Measurements from ENCODE around the gene MYL6. TPM values are rescaled to one million over a fixed set of nuclear protein-coding genes. Genes with fewer than 3 reads are reported as not detected.

Gene MYL6
- total and polyA plus RNA-seq, 9 of the 15 experiments (the other 6 are each of a cell fraction or from before 2014, with no cell fraction given), result 557 to 1,664 (median 958) TPM

GRCh38 chr12:56126732-56127239 is 31.4 kb upstream of the MYL6 start (continued):
- TF ChIP-seq HMGN3 (IDR thresholded peaks at IDR 0.05; ENCODE audit: borderline replicate concordance, extremely low read depth, insufficient read length, low read depth, low read length), result peak; percentile 91
- peak in 1 of 2 experiments; percentile 38; a peak in 1 of 4 replicates for TF ChIP-seq NONO (IDR thresholded peaks at IDR 0.05; ENCODE audit: low read depth in 2 of 2, low read length in 1 of 2)
- no peak for TF ChIP-seq FUS (optimal IDR thresholded peaks at IDR 0.05; ENCODE audit: low read depth, low read length)
- TF ChIP-seq BRF1 (IDR thresholded peaks at IDR 0.05; ENCODE audit: borderline replicate concordance, extremely low read depth, insufficient read length), result no peak
- TF ChIP-seq TBL1XR1 (IDR thresholded peaks at IDR 0.05; ENCODE audit: low read length in 2 of 2), result peak in 1 of 2 experiments; percentile 94; a peak in 2 of 4 replicates
- peak; percentile 86 for TF ChIP-seq CBFA2T2 (conservative IDR thresholded peaks at IDR 0.05)
- peak; percentile 81 for TF ChIP-seq MTA2 (IDR thresholded peaks at IDR 0.05; ENCODE audit: low read depth)
- no peak for TF ChIP-seq ELF2 (CRISPR knock-in tag; IDR thresholded peaks at IDR 0.05)
- peak; percentile 74 for TF ChIP-seq MEIS2 (IDR thresholded peaks at IDR 0.05; ENCODE audit: partially characterized antibody)
- peak; percentile 99 for TF ChIP-seq HMBOX1 (IDR thresholded peaks at IDR 0.05)
- TF ChIP-seq, protein P1, sequence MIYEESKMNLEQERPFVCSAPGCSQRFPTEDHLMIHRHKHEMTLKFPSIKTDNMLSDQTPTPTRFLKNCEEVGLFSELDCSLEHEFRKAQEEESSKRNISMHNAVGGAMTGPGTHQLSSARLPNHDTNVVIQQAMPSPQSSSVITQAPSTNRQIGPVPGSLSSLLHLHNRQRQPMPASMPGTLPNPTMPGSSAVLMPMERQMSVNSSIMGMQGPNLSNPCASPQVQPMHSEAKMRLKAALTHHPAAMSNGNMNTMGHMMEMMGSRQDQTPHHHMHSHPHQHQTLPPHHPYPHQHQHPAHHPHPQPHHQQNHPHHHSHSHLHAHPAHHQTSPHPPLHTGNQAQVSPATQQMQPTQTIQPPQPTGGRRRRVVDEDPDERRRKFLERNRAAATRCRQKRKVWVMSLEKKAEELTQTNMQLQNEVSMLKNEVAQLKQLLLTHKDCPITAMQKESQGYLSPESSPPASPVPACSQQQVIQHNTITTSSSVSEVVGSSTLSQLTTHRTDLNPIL (CRISPR knock-in tag; IDR thresholded peaks at IDR 0.05), result 0 out of 2 replicates have a peak, but pooled peaks have one; percentile 58
- TF ChIP-seq, protein P2, sequence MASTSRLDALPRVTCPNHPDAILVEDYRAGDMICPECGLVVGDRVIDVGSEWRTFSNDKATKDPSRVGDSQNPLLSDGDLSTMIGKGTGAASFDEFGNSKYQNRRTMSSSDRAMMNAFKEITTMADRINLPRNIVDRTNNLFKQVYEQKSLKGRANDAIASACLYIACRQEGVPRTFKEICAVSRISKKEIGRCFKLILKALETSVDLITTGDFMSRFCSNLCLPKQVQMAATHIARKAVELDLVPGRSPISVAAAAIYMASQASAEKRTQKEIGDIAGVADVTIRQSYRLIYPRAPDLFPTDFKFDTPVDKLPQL (IDR thresholded peaks at IDR 0.05; ENCODE audit: extremely low read depth, insufficient read length), result no peak
- peak; percentile 97 for TF ChIP-seq LEF1 (IDR thresholded peaks at IDR 0.05)
- TF ChIP-seq NR1H2 (CRISPR knock-in tag; IDR thresholded peaks at IDR 0.05), result no peak
- no peak for TF ChIP-seq HDAC6 (IDR thresholded peaks at IDR 0.05; ENCODE audit: low read depth, low read length)
- no peak for TF ChIP-seq ZNF644 (tag; IDR thresholded peaks at IDR 0.05; ENCODE audit: low read depth)
- 0 out of 2 replicates have a peak, but pooled peaks have one; percentile 50 for TF ChIP-seq ATF6 (CRISPR knock-in tag; IDR thresholded peaks at IDR 0.05)
- TF ChIP-seq CEBPG (CRISPR knock-in tag; IDR thresholded peaks at IDR 0.05), result peak; percentile 80
- TF ChIP-seq CEBPG (tag; conservative IDR thresholded peaks at IDR 0.05 in 1 of 2, IDR thresholded peaks at IDR 0.05 in 1 of 2), result peak; percentile 80 to 87

Measured in K562 (cell line).